NCI-H146 treated with DMSO at 0.1 percent for 48 hours (cell line): Measurements from ENCODE around the gene HEMGN.

Experiments used
- DNase-seq: peaks from one replicate; lab custom pipeline; 2025; ENCODE audit not compliant: unreplicated experiment; lab: John Stamatoyannopoulos, UW

The HEMGN gene

GRCh38 chr9:97900738-97901565 lies 37.0 kb downstream of the HEMGN start:
- DNase-seq: peak; percentile 21

GRCh38 chr9:97900103-97900737 lies 37.8 kb downstream of the HEMGN start:
- DNase-seq: no peak

DNA sequence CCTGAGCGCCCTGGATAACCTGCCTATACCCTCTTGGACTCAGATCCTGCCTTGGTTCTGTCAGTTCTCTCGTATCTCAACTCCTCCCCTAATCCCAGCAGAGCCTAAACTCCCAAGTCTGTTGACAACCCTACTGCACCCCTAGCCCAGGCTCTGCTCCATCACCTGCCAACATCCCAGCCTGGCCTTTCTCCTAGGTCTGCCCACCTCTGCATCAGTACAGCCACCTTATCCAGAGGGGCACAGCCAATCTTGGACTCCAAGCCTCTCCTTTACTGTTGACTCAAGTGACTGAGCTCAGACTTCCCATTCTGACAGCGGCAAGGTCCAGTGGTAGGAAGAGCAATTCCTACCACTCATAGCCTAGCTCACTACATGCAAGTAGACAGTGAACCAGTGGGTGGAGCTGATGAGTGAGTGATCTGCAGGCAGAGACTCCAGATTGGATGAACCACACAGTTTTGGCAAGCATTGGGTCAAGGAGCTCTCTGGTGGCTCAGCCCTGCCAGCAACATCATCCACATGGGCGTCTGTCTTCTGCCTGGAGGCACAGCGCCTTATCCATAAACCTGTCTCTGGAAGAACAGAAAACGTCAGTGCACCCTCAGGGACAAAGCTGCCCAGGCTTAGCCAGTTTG lies 42.2 kb downstream of the HEMGN start:
- DNase-seq: no peak

GRCh38 chr9:97895211-97895610 lies 42.8 kb downstream of the HEMGN start:
- DNase-seq: no peak

GRCh38 chr9:97892421-97892820 lies 45.6 kb downstream of the HEMGN start:
- no peak for DNase-seq

DNA sequence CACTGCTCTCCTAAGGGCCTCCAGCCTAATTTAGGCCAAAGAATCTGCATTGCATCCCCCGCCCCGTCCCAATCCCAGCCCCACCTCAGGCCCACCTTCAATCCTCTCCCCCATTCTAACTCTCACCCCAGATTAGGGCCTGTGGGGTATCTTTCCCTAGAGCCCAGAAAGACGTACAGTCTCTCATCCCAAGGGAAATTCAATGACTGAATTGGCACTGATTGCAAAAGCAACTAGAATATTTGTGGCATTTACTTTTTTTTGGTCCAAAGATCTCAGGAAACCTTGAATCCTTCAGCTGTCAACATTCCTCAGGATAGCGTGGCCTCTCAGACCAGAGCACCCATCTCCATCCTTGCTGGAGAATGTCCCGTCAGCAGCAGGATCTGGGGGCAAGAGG lies 46.2 kb downstream of the HEMGN start:
- DNase-seq: no peak

- peak; percentile 1 for DNase-seq
Measured at GRCh38 chr9:97889941-97890887, 47.8 kb downstream of the HEMGN start.

DNA sequence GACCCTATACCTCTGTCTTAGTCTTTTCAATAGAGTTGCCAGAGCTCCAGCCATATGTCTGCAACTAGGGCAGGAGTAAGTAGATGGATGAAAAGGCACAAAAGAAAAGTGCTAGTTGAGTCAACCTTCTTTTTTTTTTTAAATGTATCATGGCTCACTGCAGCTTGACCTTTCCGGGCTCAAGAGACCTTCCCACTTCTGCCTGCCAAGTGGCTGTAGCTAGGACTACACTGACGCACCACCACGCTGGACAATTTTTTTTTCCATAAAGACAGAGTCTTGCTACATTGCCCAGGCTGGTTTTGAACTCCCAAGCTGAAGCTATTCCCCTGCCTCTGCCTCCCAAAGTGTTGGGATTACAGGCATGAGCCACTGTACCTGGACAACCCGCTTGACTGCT lies 57.6 kb downstream of the HEMGN start:
- DNase-seq: no peak
